Neutrophil (primary cell): ENCODE measurements around the gene LRRFIP1.

Experiments
- H3K27ac ChIP-seq: fragments of 200-600 bp; sonication (generic); 2 replicates; pipeline ENCODE4 v1.5.1; 2016; ENCODE audit warnings: mild to moderate bottlenecking, moderate library complexity
- H3K27me3 ChIP-seq: fragments of 200-600 bp; sonication (generic); 2 replicates; pipeline ENCODE4 v1.6.0; 2016; ENCODE audit warnings: mild to moderate bottlenecking
- H3K36me3 ChIP-seq: fragments of 200-600 bp; sonication (generic); 2 replicates; pipeline ENCODE4 v1.5.1; 2017
- H3K4me1 ChIP-seq, 2 experiments: fragments of 200-600 bp in 1 of 2; sonication (generic) in 1 of 2; 1 replicate in 1 of 2; 2 replicates in 1 of 2; pipeline versions ENCODE4 v1.5.1 to v1.6.1; 2013 to 2016; ENCODE audit warnings: low read depth in 1 of 2, low read length in 1 of 2, mild to moderate bottlenecking in 1 of 2, moderate library complexity in 1 of 2; ENCODE audit not compliant: control insufficient read depth in 1 of 2, insufficient read depth in 1 of 2
- H3K4me3 ChIP-seq, 2 experiments: fragments of 200-600 bp in 1 of 2; sonication (generic) in 1 of 2; 1 replicate in 1 of 2; 2 replicates in 1 of 2; pipeline ENCODE4 v1.5.1; 2013 to 2016; ENCODE audit warnings: low read depth in 1 of 2, low read length in 1 of 2, mild to moderate bottlenecking in 1 of 2, moderate library complexity in 1 of 2
- H3K9me3 ChIP-seq: fragments of 200-600 bp; sonication (generic); 2 replicates; pipeline ENCODE4 v1.5.1; 2016
- TF ChIP-seq, protein P1 (sequence below): fragments of 200-600 bp; sonication (generic); IDR thresholded peaks from 2 replicates; pipeline ENCODE4 v1.5.1; 2016; ENCODE audit warnings: antibody characterized with exemption

Gene LRRFIP1

DNA sequence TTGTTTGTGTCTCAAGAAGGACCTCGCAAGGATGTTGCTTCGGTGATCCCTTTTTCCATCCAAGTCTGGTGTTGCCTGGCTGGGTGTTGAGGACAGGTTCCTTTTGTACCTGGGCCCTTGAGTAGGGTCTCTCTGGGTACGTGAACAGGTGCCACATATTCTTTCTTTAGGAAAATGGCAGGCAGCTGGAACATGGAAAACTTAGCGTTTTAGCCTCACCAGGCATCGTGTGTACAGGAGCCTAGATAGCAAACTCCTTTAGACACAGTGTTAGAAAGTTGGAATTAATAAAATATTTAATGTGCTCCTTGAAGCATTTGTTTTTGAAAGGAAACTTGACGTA lies 116.9 kb downstream of the LRRFIP1 start:
- peaks cover 23 to 40% of the 10 kb centered on the region in 2 experiments for H3K4me1 ChIP-seq
- H3K4me3 ChIP-seq = no peak overlapping the region
- TF ChIP-seq, protein P1, sequence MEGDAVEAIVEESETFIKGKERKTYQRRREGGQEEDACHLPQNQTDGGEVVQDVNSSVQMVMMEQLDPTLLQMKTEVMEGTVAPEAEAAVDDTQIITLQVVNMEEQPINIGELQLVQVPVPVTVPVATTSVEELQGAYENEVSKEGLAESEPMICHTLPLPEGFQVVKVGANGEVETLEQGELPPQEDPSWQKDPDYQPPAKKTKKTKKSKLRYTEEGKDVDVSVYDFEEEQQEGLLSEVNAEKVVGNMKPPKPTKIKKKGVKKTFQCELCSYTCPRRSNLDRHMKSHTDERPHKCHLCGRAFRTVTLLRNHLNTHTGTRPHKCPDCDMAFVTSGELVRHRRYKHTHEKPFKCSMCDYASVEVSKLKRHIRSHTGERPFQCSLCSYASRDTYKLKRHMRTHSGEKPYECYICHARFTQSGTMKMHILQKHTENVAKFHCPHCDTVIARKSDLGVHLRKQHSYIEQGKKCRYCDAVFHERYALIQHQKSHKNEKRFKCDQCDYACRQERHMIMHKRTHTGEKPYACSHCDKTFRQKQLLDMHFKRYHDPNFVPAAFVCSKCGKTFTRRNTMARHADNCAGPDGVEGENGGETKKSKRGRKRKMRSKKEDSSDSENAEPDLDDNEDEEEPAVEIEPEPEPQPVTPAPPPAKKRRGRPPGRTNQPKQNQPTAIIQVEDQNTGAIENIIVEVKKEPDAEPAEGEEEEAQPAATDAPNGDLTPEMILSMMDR = no peak
- H3K9me3 ChIP-seq = no peaks in the 10 kb centered on the region
- H3K36me3 ChIP-seq = peaks cover 57% of the 10 kb centered on the region
- H3K27me3 ChIP-seq = no peaks in the 10 kb centered on the region
- peak overlapping the region; percentile 63 for H3K27ac ChIP-seq

DNA sequence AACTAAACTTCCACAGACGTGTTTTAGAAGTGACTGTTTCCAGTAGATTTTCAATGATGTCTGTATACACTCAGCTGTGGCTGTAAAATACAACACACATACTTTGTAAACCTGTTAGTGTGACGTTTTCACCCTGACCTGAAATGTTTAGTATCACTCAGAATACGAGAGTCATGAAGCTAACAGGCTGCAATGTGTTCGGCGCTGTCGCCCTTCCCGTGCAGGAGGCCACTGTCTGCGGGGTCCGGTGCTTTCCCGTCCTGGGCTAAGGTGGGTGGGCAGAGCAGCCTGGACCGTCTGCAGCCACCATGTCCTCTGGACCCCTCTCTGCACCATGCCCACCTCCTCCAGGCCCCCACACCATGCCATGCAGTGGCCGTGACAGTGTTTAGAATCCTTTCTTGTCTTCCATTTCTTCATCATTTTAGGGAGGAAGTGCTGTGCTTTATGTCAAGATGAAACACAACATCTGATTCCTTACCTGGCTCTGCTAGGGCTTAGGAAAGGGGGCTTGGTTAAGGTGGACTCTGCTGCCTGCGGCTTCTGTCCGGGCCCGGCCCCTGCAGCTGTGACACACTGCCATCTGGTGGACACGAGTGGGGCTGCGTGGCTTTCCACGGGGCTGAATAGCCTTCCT lies 117.3 kb downstream of the LRRFIP1 start:
- peaks cover 23 to 40% of the 10 kb centered on the region in 2 experiments for H3K4me1 ChIP-seq
- no peak overlapping the region for H3K4me3 ChIP-seq
- TF ChIP-seq, protein P1 = peak; percentile 94
- H3K9me3 ChIP-seq = no peaks in the 10 kb centered on the region
- no peaks in the 10 kb centered on the region for H3K27me3 ChIP-seq
- peak overlapping the region; percentile 63 for H3K27ac ChIP-seq
- peaks cover 60% of the 10 kb centered on the region for H3K36me3 ChIP-seq

DNA sequence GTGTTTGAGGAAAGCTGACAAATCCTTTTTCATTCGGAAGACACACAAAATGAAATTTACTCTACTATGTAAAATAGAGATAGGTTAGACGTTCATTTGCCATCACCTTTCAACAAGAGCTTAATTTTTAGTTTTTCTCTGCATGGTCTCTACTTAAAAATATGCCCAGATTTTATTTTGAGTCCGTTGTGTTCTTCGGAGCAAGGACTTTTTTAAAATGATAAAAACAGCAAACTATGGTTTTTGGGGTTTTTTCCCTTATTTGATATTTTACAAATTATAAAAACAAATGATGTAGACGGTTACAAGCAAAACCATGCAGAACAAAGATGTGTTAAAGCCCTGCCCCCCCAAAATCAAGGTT lies 117.8 kb downstream of the LRRFIP1 start:
- Histone ChIP-seq H3K9me3 (no peaks in the 10 kb centered on the region), H3K4me3 (no peak overlapping the region), H3K4me1 (peaks cover 23 to 40% of the 10 kb centered on the region in 2 experiments), H3K27ac (peak overlapping the region; percentile 63), H3K36me3 (peaks cover 65% of the 10 kb centered on the region), H3K27me3 (no peaks in the 10 kb centered on the region)
- TF ChIP-seq, protein P1 = no peak

DNA sequence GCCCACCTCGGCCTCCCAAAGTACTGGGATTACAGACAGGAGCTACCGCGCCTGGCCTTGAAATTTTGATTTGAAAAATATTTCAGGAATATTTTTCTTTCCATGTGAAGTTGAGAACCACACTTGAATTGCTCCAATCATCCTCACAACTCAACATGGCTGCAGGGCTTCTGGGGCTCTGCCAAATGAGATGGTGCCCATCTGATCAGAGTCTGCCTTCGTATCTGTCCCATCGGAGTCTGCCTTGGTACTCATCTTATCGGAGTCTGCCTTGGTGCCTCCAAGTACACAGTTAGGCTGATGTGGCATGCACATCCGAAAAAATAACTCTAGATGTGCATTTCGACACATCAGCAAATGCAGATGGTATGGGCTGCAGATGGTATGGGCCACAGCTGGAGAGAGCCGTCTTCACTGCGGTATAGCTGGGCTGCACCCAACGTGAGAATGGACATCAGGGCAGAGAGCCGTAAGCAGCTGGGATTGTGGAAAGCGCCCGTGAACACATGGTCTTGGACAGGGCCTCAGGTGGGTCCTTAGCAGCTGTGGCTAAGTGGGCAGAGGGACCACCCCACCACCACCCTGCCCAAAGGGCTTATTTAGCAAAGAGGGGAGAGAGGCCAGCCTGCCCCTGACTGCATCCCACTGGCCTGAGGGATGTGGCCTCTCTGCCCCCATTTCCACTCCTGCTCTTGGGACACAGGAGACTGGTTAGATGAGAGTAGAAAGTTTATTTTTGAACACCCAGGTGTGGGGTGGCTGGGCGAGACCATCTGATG lies 119.1 kb downstream of the LRRFIP1 start:
- H3K4me3 ChIP-seq = no peak overlapping the region
- no peak overlapping the region for H3K27ac ChIP-seq
- H3K27me3 ChIP-seq = no peaks in the 10 kb centered on the region
- H3K9me3 ChIP-seq = no peaks in the 10 kb centered on the region
- H3K4me1 ChIP-seq = peaks cover 23 to 27% of the 10 kb centered on the region in 2 experiments
- TF ChIP-seq, protein P1 = no peak
- H3K36me3 ChIP-seq = peaks cover 68% of the 10 kb centered on the region

DNA sequence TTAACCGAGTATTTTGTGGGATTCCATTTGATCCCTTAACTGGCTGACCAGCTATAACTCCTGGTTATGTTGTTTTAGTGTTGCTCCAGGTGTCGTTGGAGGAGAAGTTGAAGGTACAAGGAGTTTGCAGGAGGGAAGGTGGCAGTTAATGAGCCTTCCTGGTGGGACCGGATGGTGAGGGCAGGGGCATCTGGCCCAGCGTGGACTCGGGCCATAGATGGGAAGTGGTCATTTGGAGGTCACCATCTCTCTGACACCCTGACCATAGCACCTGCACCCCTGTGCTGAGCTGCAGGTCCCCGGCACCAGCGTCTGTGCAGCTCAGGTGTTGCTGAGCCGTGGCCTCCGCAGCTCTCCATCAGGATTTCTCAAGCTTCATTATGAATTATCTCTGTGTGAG lies 119.8 kb downstream of the LRRFIP1 start:
- Histone ChIP-seq H3K4me1 (peaks cover 17 to 22% of the 10 kb centered on the region in 2 experiments), H3K27ac (no peak overlapping the region), H3K9me3 (no peaks in the 10 kb centered on the region), H3K4me3 (no peak overlapping the region), H3K27me3 (no peaks in the 10 kb centered on the region), H3K36me3 (peaks cover 75% of the 10 kb centered on the region)
- TF ChIP-seq, protein P1 = no peak
